ENCODE data around the gene CYP24A1. TPM values are rescaled to one million over a fixed set of nuclear protein-coding genes. Genes with fewer than 3 reads are reported as not detected.

CYP24A1 gene
- total and polyA plus RNA-seq, 2 of the 8 experiments (the other 6 are each of a cell fraction or from before 2014, with no cell fraction given), result not detected

DNA sequence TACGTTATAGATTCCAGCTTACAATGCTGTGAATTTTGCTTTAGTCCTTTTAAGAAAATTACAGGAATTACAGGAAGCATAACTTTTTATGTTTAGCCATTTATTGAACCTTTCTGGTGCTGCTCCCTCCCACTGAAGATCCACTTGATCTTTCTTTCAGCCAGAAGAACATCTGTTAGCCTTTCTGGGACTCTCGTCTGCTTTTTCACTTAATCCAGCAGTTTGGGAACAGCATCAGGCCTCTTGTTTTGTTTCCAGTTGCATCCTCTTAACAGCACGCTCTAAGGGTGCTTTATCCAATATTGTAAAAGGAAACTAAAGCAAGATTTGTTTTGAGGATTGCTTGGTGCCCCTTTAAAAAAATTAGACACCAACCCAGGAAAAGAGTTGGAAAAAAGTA lies 10.3 kb upstream of the CYP24A1 start (continued):
- TF ChIP-seq, protein P1, sequence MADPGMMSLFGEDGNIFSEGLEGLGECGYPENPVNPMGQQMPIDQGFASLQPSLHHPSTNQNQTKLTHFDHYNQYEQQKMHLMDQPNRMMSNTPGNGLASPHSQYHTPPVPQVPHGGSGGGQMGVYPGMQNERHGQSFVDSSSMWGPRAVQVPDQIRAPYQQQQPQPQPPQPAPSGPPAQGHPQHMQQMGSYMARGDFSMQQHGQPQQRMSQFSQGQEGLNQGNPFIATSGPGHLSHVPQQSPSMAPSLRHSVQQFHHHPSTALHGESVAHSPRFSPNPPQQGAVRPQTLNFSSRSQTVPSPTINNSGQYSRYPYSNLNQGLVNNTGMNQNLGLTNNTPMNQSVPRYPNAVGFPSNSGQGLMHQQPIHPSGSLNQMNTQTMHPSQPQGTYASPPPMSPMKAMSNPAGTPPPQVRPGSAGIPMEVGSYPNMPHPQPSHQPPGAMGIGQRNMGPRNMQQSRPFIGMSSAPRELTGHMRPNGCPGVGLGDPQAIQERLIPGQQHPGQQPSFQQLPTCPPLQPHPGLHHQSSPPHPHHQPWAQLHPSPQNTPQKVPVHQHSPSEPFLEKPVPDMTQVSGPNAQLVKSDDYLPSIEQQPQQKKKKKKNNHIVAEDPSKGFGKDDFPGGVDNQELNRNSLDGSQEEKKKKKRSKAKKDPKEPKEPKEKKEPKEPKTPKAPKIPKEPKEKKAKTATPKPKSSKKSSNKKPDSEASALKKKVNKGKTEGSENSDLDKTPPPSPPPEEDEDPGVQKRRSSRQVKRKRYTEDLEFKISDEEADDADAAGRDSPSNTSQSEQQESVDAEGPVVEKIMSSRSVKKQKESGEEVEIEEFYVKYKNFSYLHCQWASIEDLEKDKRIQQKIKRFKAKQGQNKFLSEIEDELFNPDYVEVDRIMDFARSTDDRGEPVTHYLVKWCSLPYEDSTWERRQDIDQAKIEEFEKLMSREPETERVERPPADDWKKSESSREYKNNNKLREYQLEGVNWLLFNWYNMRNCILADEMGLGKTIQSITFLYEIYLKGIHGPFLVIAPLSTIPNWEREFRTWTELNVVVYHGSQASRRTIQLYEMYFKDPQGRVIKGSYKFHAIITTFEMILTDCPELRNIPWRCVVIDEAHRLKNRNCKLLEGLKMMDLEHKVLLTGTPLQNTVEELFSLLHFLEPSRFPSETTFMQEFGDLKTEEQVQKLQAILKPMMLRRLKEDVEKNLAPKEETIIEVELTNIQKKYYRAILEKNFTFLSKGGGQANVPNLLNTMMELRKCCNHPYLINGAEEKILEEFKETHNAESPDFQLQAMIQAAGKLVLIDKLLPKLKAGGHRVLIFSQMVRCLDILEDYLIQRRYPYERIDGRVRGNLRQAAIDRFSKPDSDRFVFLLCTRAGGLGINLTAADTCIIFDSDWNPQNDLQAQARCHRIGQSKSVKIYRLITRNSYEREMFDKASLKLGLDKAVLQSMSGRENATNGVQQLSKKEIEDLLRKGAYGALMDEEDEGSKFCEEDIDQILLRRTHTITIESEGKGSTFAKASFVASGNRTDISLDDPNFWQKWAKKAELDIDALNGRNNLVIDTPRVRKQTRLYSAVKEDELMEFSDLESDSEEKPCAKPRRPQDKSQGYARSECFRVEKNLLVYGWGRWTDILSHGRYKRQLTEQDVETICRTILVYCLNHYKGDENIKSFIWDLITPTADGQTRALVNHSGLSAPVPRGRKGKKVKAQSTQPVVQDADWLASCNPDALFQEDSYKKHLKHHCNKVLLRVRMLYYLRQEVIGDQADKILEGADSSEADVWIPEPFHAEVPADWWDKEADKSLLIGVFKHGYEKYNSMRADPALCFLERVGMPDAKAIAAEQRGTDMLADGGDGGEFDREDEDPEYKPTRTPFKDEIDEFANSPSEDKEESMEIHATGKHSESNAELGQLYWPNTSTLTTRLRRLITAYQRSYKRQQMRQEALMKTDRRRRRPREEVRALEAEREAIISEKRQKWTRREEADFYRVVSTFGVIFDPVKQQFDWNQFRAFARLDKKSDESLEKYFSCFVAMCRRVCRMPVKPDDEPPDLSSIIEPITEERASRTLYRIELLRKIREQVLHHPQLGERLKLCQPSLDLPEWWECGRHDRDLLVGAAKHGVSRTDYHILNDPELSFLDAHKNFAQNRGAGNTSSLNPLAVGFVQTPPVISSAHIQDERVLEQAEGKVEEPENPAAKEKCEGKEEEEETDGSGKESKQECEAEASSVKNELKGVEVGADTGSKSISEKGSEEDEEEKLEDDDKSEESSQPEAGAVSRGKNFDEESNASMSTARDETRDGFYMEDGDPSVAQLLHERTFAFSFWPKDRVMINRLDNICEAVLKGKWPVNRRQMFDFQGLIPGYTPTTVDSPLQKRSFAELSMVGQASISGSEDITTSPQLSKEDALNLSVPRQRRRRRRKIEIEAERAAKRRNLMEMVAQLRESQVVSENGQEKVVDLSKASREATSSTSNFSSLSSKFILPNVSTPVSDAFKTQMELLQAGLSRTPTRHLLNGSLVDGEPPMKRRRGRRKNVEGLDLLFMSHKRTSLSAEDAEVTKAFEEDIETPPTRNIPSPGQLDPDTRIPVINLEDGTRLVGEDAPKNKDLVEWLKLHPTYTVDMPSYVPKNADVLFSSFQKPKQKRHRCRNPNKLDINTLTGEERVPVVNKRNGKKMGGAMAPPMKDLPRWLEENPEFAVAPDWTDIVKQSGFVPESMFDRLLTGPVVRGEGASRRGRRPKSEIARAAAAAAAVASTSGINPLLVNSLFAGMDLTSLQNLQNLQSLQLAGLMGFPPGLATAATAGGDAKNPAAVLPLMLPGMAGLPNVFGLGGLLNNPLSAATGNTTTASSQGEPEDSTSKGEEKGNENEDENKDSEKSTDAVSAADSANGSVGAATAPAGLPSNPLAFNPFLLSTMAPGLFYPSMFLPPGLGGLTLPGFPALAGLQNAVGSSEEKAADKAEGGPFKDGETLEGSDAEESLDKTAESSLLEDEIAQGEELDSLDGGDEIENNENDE (IDR thresholded peaks at IDR 0.05; ENCODE audit: insufficient replicate concordance, low read length), result no peak
- no peak for TF ChIP-seq SIX5 (IDR thresholded peaks at IDR 0.05; ENCODE audit: low read depth, low read length)
- no peak for TF ChIP-seq RBBP5 (IDR thresholded peaks at IDR 0.05; ENCODE audit: borderline replicate concordance, low read depth, low read length)
- TF ChIP-seq CBX5 (IDR thresholded peaks at IDR 0.05; ENCODE audit: low read depth, low read length), result no peak
- TF ChIP-seq EP300 (IDR thresholded peaks at IDR 0.05; ENCODE audit: borderline replicate concordance in 1 of 2, low read depth in 2 of 2, low read length in 2 of 2), result no peak
- no peak for TF ChIP-seq CEBPB (IDR thresholded peaks at IDR 0.05; ENCODE audit: low read depth, low read length)
- TF ChIP-seq MAFK (IDR thresholded peaks at IDR 0.05; ENCODE audit: low read depth, low read length), result no peak
- no peak for TF ChIP-seq CREB1 (IDR thresholded peaks at IDR 0.05)
